H4 (cell line): ENCODE measurements around the gene CYP3A7. TPM values are rescaled to one million over a fixed set of nuclear protein-coding genes. Genes with fewer than 3 reads are reported as not detected.
"Not testable (repeated sequence)": the region's sequence is repeated elsewhere in the genome, so short reads cannot be mapped to it uniquely, and the experiment has no call there.

Experiments
- DNase-seq: peaks from one replicate; pipeline ENCODE4 v3.0.0-alpha.2; 2015; ENCODE audit warnings: low spot score
- total RNA-seq: library from RNA; depleted of rRNA; stranded (reverse); fragments of >200 nt; shearing (Covaris generic); gene quantifications from 2 replicates; pipeline ENCODE4 v1.2.3, GENCODE V29; 2014

Gene CYP3A7
- total RNA-seq, 1 experiment from 2014 or later, result not detected

GRCh38 chr7:99709260-99709659 lies 25.7 kb downstream of the CYP3A7 start:
- DNase-seq, result no peak

DNA sequence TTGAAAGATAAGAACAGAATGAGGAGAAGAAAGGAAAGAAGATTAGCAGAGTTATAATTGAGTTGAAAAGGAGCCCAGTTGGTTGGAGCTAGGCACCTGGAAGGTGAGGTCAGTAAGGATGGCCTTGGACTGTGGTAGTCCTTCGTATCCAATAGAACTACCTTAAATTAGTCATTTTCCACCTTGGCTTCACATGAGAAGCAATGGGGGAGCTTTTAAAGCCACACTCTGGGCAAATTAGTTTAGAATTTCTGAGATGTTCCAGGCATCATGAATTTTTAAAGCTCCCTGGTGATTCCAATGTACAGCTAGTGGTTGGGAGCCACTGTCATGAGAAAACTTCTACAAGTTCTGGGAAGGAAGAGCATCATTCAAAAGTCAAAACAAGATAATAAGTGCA lies 27.9 kb downstream of the CYP3A7 start:
- no peak for DNase-seq

DNA sequence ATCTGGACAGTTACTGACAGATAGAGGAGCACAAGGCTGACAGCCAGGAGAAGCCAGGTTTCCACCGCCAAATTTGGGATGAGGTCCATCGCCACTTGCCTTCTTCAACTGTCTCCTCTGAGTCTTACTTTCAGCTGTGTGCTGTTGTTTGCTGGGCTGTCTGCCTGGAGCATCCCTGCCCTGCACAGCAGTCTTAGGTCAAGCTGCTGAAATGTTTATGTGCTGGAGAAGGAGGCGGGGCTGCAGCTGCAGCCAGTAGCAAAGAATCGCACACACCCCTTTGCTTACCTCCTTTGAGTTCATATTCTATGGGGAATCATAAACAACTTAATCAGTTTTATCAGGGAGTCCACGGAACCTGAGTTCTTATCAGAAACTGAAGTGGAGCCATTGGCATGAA lies 35.0 kb downstream of the CYP3A7 start:
- DNase-seq, result no peak

- peak; percentile 18 for DNase-seq
Observed at GRCh38 chr7:99698867-99699730, 35.9 kb downstream of the CYP3A7 start.

DNA sequence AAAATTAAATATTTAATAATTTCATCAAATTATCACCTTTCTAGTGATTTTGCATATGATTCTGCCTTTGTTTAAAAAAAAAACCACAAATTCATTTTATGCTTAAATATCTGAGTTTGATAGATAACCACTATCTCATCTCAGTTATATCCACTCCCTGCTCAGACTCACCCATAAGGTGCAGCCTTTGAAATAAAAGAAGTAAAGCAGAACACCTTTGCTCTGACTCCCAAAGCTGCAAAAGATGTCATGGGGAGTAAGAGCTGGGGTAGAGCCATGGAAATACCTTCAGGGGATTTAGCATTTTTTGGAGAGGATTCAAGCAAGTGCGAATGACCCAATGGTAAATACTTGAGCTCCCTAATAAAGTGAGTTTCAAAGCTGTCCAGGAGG lies 40.1 kb downstream of the CYP3A7 start:
- no peak for DNase-seq

DNA sequence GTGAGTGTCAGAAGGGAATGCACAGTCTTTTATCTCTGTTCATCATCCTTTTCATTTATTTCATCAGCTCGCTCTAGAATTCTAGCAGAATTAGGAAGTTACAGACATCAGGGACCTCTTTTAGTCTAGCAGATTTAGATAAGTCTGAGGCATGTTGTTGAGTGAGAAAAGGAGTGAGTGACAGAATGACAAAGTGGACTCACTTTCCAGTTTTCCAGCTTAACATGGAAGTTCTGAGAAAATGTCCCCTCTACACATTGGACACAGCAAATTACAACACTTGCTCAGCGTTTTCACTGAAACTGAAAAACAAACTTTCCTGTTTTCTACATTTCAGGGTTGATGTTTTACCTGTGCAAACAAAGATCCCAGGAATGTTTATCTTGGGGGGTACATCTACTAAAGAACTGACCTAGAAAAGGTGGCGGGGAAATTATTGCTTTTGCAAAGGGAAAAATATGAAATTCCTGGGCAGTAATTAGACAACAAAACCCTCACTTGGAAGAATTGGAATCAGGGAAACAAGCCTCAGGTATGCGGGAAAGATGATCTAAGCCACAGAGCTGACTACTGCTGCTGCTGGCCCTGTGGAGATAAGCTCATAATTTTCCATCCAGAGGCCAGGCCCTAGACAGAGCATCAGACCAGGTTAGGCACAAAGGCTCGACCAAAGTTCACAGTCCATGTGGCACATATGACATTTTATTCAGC lies 40.6 kb downstream of the CYP3A7 start:
- no peak for DNase-seq

- DNase-seq, result peak; percentile 39
Observed at GRCh38 chr7:99693427-99694200, 41.4 kb downstream of the CYP3A7 start.

DNA sequence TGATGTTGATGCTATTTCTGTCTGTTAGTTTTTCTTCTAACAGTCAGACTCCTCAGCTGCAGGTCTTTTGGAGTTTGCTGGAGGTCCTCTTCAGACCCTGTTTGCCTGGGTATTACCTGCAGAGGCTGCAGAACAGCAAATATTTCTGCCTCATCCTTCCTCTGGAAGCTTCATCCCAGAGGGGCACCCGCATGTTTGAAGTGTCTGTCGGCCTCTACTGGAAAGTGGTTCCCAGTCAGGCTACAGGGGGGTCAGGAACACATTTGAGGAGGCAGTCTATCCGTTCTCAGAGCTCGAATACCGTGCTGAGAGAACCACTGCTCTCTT lies 41.9 kb downstream of the CYP3A7 start:
- DNase-seq, result no peak

DNA sequence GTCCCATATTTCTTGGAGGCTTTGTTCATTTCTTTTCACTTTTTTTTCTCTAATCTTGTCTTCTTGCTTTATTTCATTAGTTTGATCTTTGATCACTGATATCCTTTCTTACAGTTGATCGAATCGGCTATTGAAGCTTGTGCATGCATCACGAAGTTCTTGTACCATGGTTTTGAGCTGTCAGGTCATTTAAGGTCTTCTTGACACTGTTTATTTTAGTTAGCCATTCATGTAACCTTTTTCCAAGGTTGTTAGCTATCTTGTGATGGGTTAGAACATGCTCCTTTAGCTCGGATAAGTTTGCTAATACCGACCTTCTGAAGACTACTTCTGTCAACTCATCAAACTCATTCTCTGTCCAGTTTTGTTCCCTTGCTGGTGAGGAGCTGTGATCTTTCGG lies 42.4 kb downstream of the CYP3A7 start:
- not testable (repeated sequence) for DNase-seq

- not testable (repeated sequence) for DNase-seq
Observed at GRCh38 chr7:99691658-99692057, 43.3 kb downstream of the CYP3A7 start.

DNA sequence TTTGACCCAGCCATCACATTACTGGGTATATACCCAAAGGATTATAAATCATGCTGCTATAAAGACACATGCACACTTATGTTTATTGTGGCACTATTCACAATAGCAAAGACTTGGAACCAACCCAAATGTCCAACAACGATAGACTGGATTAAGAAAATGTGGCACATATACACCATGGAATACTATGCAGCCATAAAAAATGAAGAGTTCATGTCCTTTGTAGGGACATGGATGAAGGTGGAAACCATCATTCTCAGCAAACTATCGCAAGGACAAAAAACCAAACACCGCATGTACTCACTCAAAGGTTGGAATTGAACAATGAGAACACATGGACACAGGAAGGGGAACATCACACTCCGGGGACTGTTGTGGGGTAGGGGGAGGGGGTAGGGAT lies 44.1 kb downstream of the CYP3A7 start:
- not testable (repeated sequence) for DNase-seq

DNA sequence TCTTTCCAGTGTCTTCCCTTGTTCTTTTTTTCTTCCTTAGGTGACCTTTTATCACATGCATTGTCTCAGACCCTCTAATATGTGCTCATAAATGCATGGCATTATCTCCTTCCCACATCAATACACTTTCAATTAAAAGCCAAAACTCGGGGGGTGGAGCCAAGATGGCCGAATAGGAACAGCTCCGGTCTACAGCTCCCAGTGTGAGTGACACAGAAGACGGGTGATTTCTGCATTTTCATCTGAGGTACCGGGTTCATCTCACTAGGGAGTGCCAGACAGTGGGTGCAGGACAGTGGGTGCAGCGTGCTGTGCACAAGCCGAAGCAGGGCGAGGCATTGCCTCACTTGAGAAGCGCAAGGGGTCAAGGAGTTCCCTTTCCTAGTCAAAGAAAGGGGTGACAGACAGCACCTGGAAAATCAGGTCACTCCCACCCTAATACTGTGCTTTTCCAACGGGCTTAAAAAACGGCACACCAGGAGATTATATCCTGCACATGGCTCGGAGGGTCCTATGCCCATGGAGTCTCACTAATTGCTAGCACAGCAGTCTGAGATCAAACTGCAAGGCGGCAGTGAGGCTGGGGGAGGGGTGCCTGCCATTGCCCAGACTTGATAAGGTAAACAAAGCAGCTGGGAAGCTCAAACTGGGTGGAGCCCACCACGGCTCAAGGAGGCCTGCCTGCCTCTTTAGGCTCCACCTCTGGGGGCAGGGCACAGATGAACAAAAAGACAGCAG lies 49.0 kb downstream of the CYP3A7 start:
- DNase-seq, result not testable (repeated sequence)

DNA sequence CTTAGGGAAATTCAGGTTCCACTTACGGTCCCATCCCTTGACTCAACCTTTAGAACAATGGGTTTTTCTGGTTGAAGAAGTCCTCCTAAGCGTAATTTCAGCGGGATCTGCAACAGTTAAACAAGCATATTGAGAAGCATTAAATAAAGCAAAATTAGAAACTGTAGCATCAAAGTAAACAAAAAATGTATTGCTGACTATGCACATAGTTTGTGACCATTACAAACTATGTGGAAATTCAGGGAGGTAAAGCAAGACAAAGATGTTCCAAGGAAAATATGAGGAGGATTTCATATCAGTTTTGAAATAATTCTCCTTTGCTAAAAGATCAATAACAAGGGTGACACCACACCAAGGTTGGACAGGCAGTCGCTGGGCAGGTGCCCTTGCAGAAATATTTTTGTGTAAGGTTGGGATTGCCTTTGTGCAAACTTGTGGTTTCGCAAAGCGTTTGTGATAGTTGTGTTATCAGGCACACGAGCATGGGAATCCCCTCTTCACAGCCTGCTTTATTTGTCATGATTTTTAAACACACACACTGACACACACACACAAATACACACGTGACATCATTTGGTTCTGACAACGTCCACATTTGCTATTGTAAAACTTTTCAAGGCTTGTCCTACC lies 49.8 kb downstream of the CYP3A7 start:
- no peak for DNase-seq

DNA sequence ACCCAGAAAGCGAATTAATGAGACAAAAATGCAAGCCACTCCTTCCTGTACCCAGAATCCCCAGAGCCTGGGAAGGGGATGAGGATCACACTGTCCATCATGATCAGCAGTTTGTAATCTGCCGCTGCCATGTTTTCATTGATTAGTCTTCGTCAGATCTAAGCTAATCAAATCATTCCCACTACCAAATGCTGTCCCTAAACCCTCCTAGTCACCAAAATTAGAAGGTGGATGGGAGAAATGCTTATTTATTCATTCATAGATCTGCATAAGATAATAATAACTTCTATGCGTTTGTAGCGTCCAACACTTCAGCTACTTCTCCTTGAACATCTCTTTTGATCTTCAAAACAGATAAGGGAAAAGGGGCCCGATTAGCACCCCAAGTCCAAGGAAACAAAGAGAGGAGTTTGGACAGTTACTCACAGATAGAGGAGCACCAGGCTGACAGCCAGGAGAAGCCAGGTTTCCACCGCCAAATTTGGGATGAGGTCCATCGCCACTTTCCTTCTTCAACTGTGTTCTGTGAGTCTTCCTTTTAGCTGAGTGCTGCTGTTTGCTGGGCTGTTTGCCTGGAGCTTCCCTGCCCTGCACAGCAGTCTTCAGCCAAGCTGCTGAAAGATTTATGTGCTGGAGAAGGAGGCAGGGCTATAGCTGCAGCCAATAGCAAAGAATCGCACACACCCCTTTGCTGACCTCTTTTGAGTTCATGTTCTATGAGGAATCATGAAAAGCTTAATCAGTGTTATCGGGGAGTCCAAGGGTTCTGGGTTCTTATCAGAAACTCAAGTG lies 55.4 kb downstream of the CYP3A7 start, which contains the start of gene CYP3A5:
CYP3A5 (minus strand) TSS at position 597 of the 792 bp plus-strand sequence; CDS start at position 497, 100 bp downstream.
- no peak for DNase-seq

- peak; percentile 33 for DNase-seq
Observed at GRCh38 chr7:99679032-99679399, 56.0 kb downstream of the CYP3A7 start.

DNA sequence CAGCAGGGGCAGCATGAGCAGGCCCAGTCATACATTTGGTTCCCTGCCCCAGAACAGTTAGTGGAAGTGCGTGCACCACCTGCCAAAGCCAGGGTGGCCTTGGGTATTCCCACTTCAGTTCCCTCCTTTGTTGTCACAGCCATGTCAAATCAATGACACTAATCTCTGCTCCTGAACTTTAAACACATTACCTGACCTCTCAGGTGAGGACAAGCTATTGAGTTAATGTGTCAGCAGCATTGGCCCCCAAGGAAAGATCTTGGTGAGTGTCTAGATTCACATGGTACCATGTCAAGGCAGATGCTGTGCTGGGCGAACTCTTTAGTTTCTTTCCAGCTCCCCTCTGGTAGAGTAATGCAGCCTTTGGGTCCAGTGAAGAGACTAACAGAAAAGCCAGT lies 57.3 kb downstream of the CYP3A7 start:
- DNase-seq, result no peak

DNA sequence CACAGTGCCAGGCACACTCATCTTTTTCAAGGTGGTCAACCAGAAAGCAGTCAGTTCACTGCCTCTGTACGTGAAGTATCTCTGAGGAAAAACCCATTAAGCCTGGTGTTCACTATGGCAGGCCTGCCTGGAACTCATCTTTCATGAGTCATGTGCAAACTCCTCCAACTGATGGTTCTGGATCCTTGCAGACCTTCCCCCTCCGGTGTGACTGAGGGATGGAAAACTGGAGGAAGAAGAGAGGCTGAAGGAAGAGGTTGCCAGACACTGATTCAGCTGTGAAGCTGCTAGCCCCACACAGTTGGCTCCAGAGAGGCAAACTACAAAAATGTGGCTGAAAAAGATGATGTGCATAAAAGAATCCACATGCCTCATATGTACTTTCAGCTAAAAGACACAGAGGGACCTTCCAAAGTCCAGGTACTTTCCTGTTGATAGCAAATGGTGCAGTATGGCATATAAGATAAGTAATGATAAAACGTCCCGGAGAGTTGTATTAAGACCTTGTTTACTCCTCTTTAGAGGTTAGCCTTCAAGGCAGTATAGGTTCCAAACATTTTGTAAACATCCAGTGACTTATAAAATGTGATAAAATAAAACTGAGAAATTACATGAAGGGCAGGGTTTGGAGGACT lies 57.9 kb downstream of the CYP3A7 start:
- DNase-seq, result no peak

GRCh38 chr7:99674995-99675742 lies 59.8 kb downstream of the CYP3A7 start:
- no peak for DNase-seq

- no peak for DNase-seq
Observed at GRCh38 chr7:99672573-99672972, 62.4 kb downstream of the CYP3A7 start.
